Stimulated activated CD4-positive, alpha-beta T cell treated with anti-CD3 and anti-CD28 coated beads, Interleukin-12 subunit alpha, Interleukin-12 subunit beta, amount 100 ng/mL, for 48 hours (primary cell): ENCODE data around the gene CRACR2B.

Experiments
- DNase-seq, 3 donors: peaks; one replicate each; pipeline ENCODE4 v3.0.0-alpha.2; 2020; ENCODE audit warnings: low read depth in 2 of 3, low spot score in 1 of 3

The CRACR2B gene

DNA sequence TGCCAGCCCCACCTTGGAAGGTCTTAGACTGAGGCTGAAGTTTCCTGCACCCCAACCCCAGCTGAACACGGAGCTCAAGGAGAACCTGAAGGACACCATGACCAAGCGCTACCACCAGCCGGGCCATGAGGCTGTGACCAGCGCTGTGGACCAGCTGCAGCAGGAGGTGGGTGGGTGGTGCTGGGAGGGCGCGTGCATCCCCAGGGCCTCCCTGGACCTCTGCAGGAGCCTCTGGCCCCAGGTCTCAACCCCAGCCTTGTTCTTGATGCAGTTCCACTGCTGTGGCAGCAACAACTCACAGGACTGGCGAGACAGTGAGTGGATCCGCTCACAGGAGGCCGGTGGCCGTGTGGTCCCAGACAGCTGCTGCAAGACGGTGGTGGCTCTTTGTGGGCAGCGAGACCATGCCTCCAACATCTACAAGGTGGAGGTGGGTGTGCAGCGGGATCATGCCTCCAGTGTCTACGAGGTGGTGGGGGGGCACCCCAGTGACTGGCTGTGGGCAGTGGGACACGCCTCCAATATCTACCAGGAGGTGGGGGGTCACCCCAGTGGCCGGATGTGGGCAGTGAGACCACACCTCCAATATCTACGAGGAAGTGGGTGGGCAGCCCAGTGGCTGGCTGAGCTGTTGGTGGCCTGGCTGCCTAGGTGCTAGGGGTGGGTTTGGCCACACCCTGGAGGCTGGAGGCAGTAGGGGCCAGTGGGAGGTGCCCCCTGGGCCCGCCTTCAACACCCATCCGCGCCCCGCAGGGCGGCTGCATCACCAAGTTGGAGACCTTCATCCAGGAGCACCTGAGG lies 9.7 kb downstream of the CRACR2B start:
- no peak for DNase-seq

DNA sequence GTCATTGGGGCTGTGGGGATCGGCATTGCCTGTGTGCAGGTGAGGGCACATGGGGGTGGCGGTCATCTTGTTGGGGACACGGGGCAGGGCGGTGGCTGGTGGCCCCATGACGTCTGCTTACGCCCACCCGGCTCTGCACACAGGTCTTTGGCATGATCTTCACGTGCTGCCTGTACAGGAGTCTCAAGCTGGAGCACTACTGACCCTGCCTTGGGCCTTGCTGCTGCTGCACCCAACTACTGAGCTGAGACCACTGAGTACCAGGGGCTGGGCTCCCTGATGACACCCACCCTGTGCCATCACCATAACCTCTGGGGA lies 10.2 kb downstream of the CRACR2B start:
- DNase-seq, result no peak

DNA sequence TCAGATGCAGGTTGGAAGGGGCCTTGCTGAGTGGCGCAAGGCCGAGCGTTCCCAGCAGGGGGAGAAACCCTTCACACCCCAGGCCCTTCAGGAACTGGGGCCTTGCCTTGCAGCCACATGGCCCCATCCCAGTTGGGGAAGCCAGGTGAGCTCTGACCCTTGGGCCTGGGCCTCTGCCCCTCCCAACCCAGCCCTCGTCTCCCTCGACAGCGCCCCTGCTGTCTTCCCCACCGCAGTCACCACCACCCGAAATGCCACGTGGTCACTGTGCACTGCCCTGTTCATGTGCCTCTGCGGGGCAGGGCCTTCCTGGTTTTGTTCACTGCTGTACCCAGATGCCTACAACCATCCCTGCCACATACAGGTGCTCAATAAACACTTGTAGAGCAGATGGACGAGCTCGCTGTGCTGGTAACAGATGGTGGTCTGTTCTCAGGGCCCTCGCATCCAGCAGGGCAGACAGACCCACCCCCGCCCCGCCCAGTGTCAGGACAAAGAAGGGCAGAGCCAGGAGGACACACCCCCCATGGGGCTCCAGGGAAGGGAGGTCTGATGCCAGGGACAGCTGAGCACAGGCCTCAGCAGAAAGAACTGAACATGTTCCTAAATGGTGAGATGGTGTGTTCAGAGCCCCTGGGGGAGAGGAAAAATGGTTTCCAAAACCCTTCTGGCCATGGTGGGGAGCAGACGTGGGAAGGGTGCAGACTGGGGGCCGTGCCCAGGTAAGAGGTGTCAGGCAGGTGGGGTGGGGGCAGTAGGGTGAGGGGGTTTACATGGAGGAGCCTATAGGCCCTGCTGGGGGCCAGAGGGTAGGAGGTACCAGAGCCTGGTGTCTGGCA lies 10.9 kb downstream of the CRACR2B start:
- DNase-seq, result no peak

DNA sequence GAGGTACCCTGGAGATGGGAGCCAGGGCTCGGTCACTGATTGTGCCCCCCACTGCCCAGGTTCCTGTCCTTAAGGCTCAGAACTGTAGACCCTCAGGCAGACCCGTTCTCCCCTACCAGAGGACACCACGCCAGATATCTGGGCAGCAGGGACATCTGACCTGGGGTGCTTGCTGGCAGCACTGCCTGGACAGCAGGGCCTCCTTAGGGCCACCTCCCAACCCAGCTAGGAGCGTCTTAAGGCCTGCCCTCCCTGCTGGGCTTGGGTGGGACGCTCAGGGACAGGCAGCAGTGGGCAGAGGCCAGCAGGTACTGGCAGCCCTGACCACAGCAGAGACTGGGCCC lies 11.5 kb downstream of the CRACR2B start:
- DNase-seq, result no peak

DNA sequence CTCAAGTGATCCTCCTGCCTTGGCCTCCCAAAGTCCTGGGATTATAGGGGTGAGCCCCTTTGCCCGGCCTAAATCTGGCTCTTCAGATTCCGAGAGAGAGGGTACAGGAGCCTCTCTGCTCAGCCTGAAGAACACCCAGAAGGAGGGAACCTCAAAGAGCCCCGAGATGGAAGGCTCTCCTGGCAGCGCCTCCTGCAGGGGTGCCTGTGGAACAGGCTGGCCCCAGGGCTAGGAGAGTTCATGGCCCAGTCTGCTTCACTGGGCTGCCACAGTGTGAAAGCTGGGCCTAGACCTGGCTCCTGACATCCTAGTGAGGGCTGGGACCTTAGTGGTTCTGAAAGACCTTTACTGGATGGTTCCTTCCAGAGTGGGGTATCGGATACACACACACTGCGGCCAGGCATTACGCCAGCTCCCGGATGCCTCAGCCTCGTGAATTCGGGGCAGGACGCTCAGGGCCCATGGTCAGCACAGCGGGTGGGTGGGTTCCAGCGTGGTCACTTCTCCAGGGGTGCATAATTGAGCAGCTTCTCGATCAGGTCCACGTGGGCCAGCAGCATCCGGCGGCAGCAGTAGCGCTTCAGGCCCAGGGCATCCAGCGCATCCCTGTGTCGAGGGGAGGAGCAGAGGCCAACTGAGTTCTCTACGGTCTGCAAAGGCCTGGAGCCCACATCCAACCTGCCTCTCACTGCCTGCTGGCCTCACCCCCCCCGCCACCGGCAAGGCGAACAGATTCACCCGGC lies 12.3 kb downstream of the CRACR2B start:
- DNase-seq, result no peak

DNA sequence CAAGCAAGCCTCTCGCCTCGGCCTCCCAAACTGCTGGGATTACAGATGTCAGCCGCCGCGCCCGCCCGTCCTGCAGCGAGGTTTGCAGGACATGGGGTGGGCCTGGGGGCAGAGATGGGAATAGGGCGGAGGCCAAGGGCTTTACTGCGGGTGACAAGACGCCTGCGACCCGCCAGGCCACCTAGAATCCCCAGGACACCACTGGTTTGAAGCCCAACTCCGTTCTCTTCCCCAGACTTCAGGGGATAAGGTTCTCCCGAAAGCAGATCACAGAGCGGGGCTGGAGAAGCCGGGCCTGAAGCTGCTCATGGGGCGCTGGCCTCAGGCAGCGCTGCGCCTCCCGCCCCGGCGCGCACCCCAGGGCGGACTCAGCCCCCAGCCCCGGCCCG lies 14.3 kb downstream of the CRACR2B start:
- DNase-seq, result no peak

DNA sequence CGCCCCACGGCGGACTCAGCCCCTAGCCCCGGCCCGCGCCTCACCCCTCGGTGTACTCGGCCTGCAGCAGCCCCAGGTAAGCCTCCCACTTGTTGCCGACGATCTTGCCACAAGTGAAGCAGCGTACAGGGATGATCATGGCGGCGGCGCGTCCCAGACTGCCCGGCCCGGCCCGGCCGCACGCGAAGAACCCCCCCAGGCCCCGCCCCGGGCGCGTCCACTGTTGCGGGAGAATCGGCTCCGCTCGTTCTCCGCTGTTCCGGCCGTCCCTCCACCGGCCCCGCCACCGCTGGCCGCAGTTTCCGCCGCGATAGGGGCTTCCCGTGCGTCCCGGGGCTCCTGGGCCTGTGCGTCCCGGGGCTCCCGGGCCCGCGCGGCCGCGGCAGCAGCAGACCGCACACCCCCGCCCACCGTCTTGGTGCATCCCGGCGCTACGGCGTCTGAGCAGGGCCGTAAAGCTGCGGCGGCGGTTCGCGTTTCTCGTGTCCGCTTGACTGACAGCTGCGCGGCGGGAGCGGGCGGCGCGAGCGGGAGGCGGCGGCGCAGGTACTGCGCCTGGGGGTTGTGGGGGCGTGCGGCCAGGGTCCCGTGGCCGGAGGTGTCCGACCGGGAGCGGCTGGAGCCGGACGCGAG lies 14.8 kb downstream of the CRACR2B start, which contains the start of the genes POLR2L and TSPAN4:
POLR2L (minus strand) TSS at position 160 of the 633 bp plus-strand sequence; CDS start at position 139, 21 bp downstream.
TSPAN4 (plus strand) TSS at position 483 of the 633 bp plus-strand sequence. CDS start 7,453 bp downstream, outside the sequence.
- peak; percentile 77 to 87 (median 81) for DNase-seq

DNA sequence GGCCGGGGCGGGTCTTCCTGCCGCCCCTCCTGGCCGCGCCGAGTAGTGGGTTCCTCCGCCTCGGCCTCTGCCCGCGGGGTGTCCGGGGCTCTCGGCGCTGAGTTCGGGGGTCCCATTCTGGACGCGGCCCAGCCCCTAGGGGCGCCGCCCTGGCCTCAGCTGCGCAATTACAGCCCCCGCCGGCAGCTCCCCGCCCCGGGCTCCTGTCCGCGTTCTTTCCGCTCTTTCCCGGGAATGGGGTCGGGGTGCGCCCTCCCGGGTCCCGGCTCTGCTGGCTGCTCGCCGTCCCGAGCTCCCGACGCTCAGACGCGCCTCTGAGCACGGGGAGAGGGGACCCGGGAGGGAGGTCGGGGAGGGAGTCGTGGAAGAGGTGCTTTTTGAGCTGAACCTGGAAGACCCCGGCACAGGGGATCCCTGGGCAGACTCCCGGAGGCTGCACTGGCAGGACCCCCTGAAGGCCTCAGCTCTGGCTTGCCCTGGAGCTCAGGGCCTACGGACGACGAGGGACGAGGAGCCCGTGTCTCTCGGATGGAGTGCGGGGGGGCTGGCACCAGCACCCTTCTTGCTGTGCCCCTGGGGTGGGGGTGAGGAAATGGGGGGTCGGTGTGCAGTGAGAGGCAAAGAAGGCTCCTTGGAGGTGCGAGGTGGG lies 15.5 kb downstream of the CRACR2B start:
- no peak for DNase-seq

DNA sequence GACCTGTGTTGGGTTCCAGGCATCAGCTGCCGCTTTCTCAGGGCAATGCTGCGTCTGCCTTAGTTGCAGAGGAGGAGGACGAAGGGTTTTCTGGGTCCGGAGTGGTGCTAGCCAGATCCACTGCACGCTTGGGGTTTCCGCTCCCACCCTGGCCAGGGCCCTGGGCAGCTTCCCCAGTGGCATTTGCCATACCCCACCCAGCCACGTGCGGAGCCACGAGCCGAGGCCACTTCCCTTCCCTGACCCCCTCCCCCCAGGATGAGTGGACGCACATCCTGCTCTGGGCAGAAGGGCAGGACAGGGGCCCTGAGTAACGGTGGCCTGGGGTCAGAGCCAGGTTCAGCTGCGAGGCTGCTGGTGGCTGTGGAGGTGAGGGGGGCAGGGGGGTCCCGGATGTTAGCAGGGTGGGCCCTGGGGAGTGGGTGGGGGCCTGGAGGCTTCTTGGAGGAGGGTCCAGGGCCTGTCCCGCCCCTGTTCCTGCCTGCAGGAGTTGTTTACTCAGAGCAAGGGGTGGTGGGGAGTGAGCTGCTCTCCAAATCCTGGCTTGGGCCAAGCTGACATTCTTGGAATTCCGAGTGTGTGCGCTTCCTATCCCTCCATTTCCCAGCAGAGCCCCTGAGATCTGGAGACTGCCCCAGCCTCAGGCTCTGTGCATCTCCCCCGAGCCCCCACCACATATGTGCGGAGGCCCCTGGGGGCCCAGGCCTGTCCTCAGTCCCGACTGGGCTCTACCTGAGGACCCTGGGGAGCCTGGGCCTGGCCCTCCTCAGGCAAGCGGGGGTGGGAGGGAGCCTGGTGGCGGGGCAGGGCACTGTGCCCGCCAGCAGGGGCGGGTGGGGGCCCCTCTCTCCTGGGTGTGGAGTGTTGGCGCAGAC lies 16.3 kb downstream of the CRACR2B start:
- DNase-seq, result no peak

DNA sequence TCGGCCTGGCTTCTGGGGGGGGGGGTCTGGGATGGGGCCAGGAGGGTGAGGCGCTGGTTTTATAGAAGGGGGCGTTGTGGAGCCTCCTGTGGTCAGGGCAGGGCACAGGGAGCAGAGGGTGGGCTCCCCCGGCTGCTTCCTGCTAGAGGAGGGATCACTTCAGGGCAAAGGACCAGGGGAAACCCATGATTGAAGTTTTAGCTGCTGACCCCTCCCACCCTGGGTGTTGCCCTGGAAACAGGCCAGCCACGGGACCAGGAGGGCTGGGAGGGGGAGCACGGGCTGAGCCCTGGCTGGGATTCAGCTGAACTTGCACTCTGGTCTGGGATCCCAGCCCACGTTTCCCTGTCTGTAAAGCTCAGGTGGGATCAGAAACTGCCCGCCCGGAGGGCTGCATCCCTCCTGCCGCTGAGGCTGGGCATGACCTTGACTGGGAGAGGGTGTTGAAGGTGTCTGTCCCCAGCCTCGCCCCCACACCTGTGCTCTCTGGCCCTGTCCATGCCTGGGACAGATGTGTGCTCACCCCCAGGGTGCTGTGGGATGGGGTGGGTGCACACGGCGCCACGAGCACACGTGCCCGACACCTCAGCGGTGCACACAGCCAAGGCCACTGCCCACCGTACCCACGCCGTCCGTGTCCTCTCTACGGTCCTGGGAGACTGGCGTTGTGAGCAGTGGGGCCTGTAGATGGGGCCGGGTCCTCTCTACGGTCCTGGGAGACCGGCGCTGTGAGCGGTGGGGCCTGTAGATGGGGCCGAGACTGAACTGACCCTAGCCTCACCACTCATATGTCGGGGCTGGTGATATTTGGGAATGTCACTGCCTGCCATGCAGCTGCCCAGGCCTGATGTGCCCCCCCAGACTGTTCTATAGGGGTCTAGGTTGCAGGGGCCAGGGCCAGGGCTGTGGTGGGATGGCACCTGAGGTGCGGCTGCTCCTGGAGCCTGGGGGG lies 17.2 kb downstream of the CRACR2B start:
- DNase-seq, result no peak

DNA sequence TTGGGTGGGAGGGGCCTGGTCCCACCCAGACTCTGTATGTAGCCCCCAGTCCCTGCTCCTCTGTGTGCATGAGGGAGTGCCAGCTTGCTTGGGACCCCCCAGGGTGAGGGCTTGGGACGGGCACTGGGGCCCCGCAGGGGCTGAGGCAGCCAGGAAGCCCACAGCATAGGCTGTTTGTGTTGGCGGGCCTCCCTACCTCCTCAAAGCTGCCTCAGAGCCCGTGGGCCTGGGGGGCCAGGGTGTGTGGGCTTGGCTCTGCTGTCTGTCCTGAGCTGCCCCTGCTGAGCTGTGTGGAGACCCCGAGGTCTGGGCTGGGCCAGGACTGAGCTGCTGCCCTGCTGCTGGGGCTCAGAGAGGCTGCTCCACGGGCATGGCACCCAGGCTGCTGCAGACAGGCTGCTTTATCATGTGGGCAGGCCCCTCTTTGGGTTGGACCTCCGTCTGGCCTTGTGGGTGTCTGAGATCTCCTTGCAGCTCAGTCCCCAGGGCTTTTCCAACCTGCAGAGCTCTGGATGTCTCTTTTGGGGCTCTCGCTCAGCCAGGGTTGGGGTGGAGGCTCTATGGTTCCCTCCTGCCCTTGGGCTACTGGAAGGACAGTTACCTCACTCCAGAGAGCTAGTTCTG lies 18.3 kb downstream of the CRACR2B start:
- no peak for DNase-seq

DNA sequence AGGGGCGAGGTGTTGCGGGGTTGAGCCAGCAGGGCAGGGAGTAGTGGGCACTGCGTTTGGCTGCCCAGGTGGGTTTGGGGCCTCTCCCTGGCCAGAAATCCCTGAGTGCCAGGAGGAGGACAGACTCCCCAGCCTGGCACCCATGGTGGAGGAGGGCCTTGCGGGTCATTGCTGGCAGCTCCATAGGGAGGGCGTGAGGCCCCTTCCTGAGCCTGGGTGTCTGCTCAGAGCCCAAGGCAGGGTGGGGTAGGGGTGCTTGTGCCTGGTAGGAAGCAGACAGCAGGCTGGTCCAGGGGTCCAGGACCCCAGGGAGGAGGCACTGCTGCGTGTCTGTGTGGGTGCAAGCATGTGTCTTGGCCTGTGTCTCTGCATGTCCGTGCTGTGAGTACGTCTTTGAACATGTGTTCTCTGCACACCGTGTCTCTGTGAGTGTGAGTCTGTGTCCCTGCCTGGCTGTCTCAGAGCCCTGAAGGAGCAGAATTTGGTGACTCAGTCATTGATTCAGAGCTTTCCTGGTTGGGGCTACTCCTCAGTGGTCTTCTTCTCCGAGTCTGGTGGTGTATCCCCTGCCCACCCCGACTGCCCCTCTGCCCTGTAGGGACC lies 18.9 kb downstream of the CRACR2B start:
- DNase-seq, result no peak

DNA sequence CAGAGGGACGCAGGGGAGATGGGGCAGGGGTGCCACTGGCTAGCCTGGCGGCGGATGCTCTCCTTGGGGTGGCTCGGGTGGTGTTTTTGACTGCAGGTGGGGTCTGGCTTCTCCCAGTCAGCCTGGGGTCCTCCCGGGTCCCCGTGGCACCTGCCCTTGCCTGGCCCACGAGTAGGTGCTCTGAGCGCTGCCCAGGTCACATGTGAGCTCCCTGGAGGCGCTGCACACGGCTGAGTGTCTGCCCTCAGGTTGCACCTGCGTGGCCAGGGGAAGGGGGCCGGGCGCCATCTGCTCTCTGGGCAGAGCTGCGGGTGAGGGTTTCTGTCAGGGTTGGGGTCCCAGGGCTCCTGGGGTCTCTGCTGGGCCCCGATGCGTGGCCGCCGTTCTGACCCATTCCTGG lies 20.2 kb downstream of the CRACR2B start:
- DNase-seq, result no peak

DNA sequence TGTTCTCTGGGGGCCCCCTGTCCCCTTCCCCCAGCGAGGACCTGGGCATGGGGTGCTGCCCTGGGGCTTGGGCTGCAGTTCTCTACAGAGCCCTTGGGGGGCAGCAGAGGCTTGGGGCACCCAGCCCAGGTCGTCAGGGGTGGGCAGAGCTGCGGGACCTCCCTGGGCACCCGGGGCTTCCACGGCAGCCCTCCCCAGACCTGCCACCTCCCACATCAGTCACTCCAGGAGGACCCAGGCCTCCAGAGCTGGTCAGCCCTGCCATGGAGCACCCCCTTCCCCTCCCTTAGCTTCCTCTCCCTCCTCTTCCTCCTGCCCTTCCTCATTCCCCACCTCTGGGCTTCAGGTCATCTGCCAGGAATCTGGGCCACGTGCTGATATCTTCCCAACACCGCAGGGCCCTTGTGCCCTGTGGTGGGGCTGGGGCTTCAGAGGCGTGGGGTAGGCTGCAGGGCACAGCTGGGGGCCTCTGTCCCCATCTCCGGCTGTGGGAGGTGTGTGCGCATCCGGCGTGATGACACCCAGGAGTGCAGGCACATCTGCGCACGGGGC lies 20.7 kb downstream of the CRACR2B start:
- peak in 2 of 3 donors; percentile 56 to 70 for DNase-seq

DNA sequence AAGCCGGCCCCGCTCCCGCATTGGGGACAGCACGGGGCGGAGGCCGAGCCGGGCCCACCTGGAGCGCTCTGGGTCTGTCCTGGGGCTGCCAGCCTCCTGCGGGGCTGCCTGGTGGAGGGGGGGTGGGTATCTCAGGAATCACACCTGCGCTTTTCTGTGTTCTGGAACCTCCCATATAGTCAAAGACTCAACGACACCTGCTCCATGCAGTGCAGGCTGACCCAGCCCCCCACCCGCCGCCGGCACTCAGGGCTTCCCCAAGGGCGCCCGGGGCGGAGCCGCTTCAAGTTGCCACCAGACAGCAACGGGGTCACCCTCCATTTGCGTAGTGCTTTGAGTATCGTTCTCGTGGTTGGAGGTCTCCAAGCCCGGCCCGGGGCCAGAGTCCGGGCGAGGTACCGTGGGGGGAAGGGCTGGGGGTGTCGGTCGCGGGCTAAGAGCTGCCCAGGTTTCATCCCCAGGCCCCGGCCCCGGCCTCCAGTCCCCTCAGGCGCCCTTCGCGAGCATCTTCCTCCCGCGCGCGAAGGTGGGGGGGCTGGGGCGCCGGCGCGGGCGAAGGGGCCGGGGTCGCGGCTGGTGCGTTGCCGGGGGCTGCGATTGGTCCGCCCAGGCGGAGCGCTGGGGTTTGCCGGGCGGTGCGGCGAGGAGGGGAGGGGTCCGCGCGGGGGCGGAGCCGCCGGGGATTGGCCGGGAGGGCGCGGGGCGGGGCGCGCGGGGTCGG lies 21.5 kb downstream of the CRACR2B start:
- DNase-seq, result no peak

DNA sequence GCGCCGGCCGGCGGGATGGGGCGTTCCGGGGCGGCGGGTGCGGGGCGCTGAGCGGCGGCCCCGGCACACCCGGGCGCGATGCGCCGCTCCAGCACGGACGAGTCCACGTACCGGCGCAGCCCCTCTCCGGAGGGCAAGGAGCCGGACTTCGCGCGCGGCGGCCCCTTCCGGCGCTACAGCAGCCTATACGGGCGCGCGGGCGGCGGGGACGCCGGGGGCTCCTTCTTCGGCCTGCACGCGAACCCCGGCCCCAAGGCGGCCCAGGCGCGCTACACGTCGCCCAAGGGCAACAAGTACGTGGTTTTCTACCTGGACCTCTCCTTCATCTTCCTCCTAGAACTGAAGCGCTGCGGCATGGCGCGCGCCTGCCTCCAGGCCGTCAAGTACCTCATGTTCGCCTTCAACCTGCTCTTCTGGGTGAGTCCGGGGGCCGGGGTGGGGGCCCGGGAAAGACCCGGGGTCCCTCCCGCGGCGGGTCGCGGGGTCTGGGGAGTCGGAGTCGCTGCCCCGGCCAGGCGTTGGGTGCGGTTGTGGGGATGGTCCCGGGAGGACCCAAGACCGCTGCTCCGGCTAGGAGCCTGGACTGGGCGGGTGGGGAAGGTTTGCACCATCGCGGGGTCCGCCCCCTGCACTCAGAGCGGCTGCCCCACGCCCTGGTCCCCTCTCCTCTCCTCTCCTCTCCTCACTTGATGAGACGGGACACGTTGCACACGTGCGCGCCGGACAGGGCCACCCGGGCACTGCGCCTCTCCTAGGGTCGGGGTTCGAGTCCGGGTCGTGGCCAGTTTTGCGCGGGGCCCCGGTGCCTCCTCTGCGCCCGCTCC lies 22.4 kb downstream of the CRACR2B start:
- DNase-seq, result no peak
